Neural cell (in vitro differentiated cells): ENCODE measurements around the gene NEURL3. TPM values are rescaled to one million over a fixed set of nuclear protein-coding genes. Genes with fewer than 3 reads are reported as not detected.

Experiments used
- H2AFZ ChIP-seq: fragments of 200-600, 300-800 bp; sonication (generic), shearing (Covaris generic); 2 replicates; pipeline ENCODE4 v1.6.0; 2014; ENCODE audit warnings: low read depth, mild to moderate bottlenecking, antibody characterized with exemption, low read length, moderate library complexity
- H3F3A ChIP-seq: fragments of 200-600 bp; shearing (Covaris generic); 2 replicates; pipeline ENCODE4 v1.6.1; 2016; ENCODE audit warnings: mild to moderate bottlenecking, moderate library complexity, mixed read lengths, antibody characterized with exemption, low read length; ENCODE audit not compliant: insufficient read depth, poor library complexity, severe bottlenecking
- H3K27ac ChIP-seq: fragments of 200-600, 300-800 bp; sonication (generic), shearing (Covaris generic); 2 replicates; pipeline ENCODE4 v1.5.1; 2014; ENCODE audit warnings: mild to moderate bottlenecking, low read length, moderate library complexity
- H3K27me3 ChIP-seq: fragments of 300-800, 200-600 bp; sonication (generic), shearing (Covaris generic); 2 replicates; pipeline ENCODE4 v1.6.0; 2014; ENCODE audit warnings: mild to moderate bottlenecking, low read depth, low read length, moderate library complexity; ENCODE audit not compliant: insufficient read depth
- H3K36me3 ChIP-seq: fragments of 300-800, 200-600 bp; sonication (generic), shearing (Covaris generic); 2 replicates; pipeline ENCODE4 v1.5.1; 2014; ENCODE audit warnings: mild to moderate bottlenecking, antibody characterized with exemption, low read length, moderate library complexity; ENCODE audit not compliant: insufficient read depth
- H3K4me2 ChIP-seq: fragments of 300-800, 200-600 bp; sonication (generic), shearing (Covaris generic); 2 replicates; pipeline ENCODE4 v1.6.0; 2014; ENCODE audit warnings: mild to moderate bottlenecking, low read length
- H3K4me3 ChIP-seq: fragments of 300-800, 200-600 bp; sonication (generic), shearing (Covaris generic); 2 replicates; pipeline ENCODE4 v1.5.1; 2014; ENCODE audit warnings: mild to moderate bottlenecking, low read length, moderate library complexity
- H3K79me2 ChIP-seq: fragments of 200-600 bp; shearing (Covaris generic); replicated peaks from 2 replicates; pipeline ENCODE4 v1.6.0; 2014; ENCODE audit warnings: mild to moderate bottlenecking, low read length, moderate library complexity; ENCODE audit not compliant: insufficient read depth
- H3K9ac ChIP-seq: fragments of 300-800, 200-600 bp; sonication (generic), shearing (Covaris generic); 2 replicates; pipeline ENCODE4 v1.6.1; 2016; ENCODE audit warnings: mild to moderate bottlenecking, low read length, mixed read lengths
- H3K9me2 ChIP-seq: fragments of 200-600 bp; shearing (Covaris generic); 2 replicates; pipeline ENCODE4 v1.6.1; 2016; ENCODE audit warnings: mild to moderate bottlenecking, low read length, mixed read lengths; ENCODE audit not compliant: insufficient read depth
- H3K9me3 ChIP-seq: fragments of 200-600, 300-800 bp; sonication (generic), shearing (Covaris generic); 2 replicates; pipeline ENCODE4 v1.6.1; 2016; ENCODE audit warnings: mild to moderate bottlenecking, mixed run types, low read length, moderate library complexity, mixed read lengths
- H4K20me1 ChIP-seq: fragments of 200-600 bp; shearing (Covaris generic); 2 replicates; pipeline ENCODE4 v1.6.1; 2016; ENCODE audit warnings: mild to moderate bottlenecking, mixed run types; ENCODE audit not compliant: insufficient read depth
- EP300 ChIP-seq: fragments of 450-650 bp; conservative IDR thresholded peaks from 2 replicates; pipeline ENCODE4 v1.6.1; 2014; ENCODE audit warnings: antibody characterized with exemption, mild to moderate bottlenecking, moderate library complexity; ENCODE audit not compliant: poor library complexity, severe bottlenecking
- EZH2 ChIP-seq: fragments of 200-600, 300-800 bp; shearing (Covaris generic), sonication (generic); IDR thresholded peaks from 2 replicates; pipeline ENCODE4 v1.6.1; 2014; ENCODE audit warnings: antibody characterized with exemption, low read length, borderline replicate concordance, mild to moderate bottlenecking; ENCODE audit not compliant: insufficient read depth, poor library complexity, severe bottlenecking
- POLR2AphosphoS5 ChIP-seq: IDR thresholded peaks from 2 replicates; pipeline ENCODE4 v1.6.1; 2012
- RAD21 ChIP-seq: fragments of 450-650 bp; conservative IDR thresholded peaks from 2 replicates; pipeline ENCODE4 v1.6.1; 2014; ENCODE audit warnings: antibody characterized with exemption, mild to moderate bottlenecking, moderate library complexity
- REST ChIP-seq: IDR thresholded peaks from 2 replicates; pipeline ENCODE4 v1.6.1; 2012; ENCODE audit warnings: borderline replicate concordance
- SMC3 ChIP-seq: fragments of 450-650 bp; conservative IDR thresholded peaks from 2 replicates; pipeline ENCODE4 v1.6.1; 2014; ENCODE audit warnings: antibody characterized with exemption, mild to moderate bottlenecking, moderate library complexity; ENCODE audit not compliant: poor library complexity
- TAF1 ChIP-seq: IDR thresholded peaks from 2 replicates; pipeline ENCODE4 v1.6.1; 2012; ENCODE audit warnings: low read depth
- polyA plus RNA-seq: library from polyadenylated mRNA; depleted of rRNA; stranded (reverse); fragments of >200 nt; gene quantifications from 2 replicates; pipeline ENCODE4 v1.2.3, GENCODE V29; 2014
- TF ChIP-seq, protein P1 (sequence below): fragments of 450-650 bp; IDR thresholded peaks from 2 replicates; pipeline ENCODE4 v1.5.1; 2014; ENCODE audit warnings: antibody characterized with exemption, mild to moderate bottlenecking, moderate library complexity; ENCODE audit not compliant: poor library complexity, severe bottlenecking

NEURL3 gene
- polyA plus RNA-seq, 1 donor from 2014 or later = not detected

DNA sequence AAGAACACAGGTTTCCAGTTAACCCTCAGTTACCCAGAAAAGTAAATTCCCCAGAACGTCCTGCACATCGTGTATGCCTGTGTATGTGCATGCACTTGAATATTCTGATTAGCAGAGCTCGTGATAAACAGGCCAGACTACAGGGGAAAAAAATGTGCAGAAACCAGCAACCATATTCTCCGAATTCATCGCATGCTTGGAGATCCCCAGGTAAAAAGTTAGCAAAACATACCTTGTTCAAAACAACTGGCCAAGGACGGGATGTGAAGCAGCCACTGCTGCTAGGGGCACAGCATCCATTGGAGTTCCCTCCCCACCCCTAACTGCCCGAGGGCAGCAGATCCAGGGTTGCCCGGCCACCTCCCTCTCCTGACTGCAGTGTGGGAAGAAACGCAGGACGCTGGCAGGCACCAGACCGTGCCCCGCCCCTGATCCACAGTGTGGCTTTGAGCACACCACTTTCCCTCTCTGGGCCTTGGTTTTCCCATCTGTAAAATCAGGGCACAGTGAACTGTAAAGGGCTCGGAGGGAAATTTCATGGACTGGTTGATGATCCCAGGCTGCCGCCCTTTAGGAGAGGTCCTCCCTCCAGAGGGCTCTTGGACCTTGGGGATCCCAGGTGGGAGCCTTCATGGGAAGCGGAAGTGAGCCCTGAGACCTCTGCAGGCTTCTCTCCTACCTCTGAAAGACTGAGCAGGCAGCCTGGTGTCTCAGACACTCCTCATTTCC lies 19.5 kb upstream of the NEURL3 start:
- TF ChIP-seq EZH2 (no peak), REST (no peak), EP300 (no peak), TAF1 (no peak), POLR2AphosphoS5 (no peak), RAD21 (no peak), SMC3 (no peak)
- TF ChIP-seq, protein P1, sequence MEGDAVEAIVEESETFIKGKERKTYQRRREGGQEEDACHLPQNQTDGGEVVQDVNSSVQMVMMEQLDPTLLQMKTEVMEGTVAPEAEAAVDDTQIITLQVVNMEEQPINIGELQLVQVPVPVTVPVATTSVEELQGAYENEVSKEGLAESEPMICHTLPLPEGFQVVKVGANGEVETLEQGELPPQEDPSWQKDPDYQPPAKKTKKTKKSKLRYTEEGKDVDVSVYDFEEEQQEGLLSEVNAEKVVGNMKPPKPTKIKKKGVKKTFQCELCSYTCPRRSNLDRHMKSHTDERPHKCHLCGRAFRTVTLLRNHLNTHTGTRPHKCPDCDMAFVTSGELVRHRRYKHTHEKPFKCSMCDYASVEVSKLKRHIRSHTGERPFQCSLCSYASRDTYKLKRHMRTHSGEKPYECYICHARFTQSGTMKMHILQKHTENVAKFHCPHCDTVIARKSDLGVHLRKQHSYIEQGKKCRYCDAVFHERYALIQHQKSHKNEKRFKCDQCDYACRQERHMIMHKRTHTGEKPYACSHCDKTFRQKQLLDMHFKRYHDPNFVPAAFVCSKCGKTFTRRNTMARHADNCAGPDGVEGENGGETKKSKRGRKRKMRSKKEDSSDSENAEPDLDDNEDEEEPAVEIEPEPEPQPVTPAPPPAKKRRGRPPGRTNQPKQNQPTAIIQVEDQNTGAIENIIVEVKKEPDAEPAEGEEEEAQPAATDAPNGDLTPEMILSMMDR = no peak

DNA sequence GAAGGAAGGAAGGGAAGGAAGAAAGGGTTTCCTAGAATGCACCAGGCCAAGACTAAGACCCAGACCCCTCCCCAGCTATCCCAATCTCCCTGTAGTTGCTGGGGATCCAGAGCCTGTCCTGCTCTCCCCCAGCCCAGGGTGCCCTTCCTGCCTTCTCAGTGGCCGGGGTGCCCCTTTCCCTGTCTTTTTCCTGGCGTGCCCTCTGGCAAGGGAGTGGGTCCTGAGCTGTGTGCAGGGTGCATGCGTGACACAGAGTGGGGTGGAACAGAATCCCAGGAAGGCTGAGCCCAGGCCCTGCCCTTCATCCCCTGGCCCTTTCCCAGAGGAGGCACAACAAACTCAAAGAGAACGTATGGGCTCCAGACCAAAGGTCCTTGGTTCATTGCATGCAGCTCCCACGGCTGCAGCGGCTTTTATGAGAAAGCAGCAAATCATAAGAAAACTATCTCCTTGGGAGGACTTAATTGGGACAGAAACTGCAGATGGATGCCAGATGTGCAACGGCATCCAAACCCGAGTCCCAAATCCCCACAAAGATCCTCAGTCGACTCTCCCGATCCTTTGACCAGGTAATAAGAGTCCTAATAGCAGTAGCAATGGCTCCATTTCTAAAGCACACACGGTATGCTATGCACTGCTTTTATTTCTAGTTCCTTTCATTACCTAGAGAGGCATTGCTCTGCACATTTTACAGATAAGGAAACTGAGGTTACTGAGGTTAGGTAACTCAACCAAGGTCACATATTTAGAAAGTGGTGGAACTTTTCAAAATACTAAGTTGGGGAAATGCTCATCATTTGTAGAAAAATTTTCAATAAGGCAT lies 18.7 kb upstream of the NEURL3 start:
- no peak overlapping the region for H3K4me2 ChIP-seq
- H2AFZ ChIP-seq = no peak overlapping the region
- no peak overlapping the region for H3K27ac ChIP-seq
- TF ChIP-seq REST = no peak
- TF ChIP-seq SMC3 = no peak
- TF ChIP-seq, protein P1 = no peak
- H3K27me3 ChIP-seq = peaks cover 23% of the 10 kb centered on the region
- H3K9me2 ChIP-seq = no peaks in the 10 kb centered on the region
- no peaks in the 10 kb centered on the region for H3K79me2 ChIP-seq
- H3K9me3 ChIP-seq = no peaks in the 10 kb centered on the region
- H3K9ac ChIP-seq = no peak overlapping the region
- H4K20me1 ChIP-seq = no peaks in the 10 kb centered on the region
- H3K4me3 ChIP-seq = no peak overlapping the region
- H3F3A ChIP-seq = no peaks in the 10 kb centered on the region
- H3K36me3 ChIP-seq = no peaks in the 10 kb centered on the region

More for the DNA sequence above, 19.5 kb upstream of the NEURL3 start:
- Histone ChIP-seq H3K27me3 (peaks cover 28% of the 10 kb centered on the region), H3K4me2 (no peak overlapping the region), H3K9me3 (no peaks in the 10 kb centered on the region), H3K27ac (no peak overlapping the region), H4K20me1 (no peaks in the 10 kb centered on the region), H3K36me3 (no peaks in the 10 kb centered on the region), H3K4me3 (no peak overlapping the region), H3K9me2 (no peaks in the 10 kb centered on the region), H3K79me2 (no peaks in the 10 kb centered on the region), H3F3A (no peaks in the 10 kb centered on the region), H2AFZ (no peak overlapping the region), H3K9ac (no peak overlapping the region)
